Prostate gland (tissue), 2 donors: Measurements from ENCODE around the gene TOMM22. TPM values are rescaled to one million over a fixed set of nuclear protein-coding genes. Genes with fewer than 3 reads are reported as not detected.
"Not testable (repeated sequence)": the region's sequence is repeated elsewhere in the genome, so short reads cannot be mapped to it uniquely, and the experiment has no call there.

Experiments
- DNase-seq: peaks from one replicate; pipeline ENCODE4 v3.0.0-alpha.2; 2019; ENCODE audit warnings: low spot score
- H3K27ac ChIP-seq, 2 donors: fragments of 200-600 bp; sonication (generic); 2 replicates each; pipeline ENCODE4 v1.5.1; 2017 to 2019
- H3K27me3 ChIP-seq: fragments of 200-600 bp; sonication (generic); replicated peaks from 2 replicates; pipeline ENCODE4 v1.5.1; 2019; ENCODE audit not compliant: insufficient read depth
- H3K36me3 ChIP-seq, 2 donors: fragments of 200-600 bp; sonication (generic); 1 replicate in 1 of 2; 2 replicates in 1 of 2; pipeline versions ENCODE4 v1.5.1 to v1.8.1; 2017 to 2019
- H3K4me1 ChIP-seq: fragments of 200-600 bp; sonication (generic); replicated peaks from 2 replicates; pipeline ENCODE4 v1.5.1; 2019
- H3K4me3 ChIP-seq, 2 donors: fragments of 200-600 bp; sonication (generic); 2 replicates each; pipeline ENCODE4 v1.5.1; 2017 to 2019
- H3K9me3 ChIP-seq: fragments of 200-600 bp; sonication (generic); 2 replicates; pipeline ENCODE4 v1.5.1; 2017
- CTCF ChIP-seq, 4 experiments: fragments of 200-600 bp in 2 of 4; fragments of 450-650 bp in 2 of 4; sonication (generic) in 2 of 4; IDR thresholded peaks; 1 replicate in 3 of 4; 2 replicates in 1 of 4; pipeline ENCODE4 v1.5.1; 2016 to 2019; ENCODE audit warnings: antibody characterized with exemption in 4 of 4, mild to moderate bottlenecking in 2 of 4, moderate library complexity in 2 of 4
- POLR2A ChIP-seq: fragments of 450-650 bp; IDR thresholded peaks from one replicate; pipeline ENCODE4 v1.6.1; 2016; ENCODE audit warnings: antibody characterized with exemption, mild to moderate bottlenecking
- POLR2AphosphoS5 ChIP-seq: sonication (generic); formaldehyde crosslinking; IDR thresholded peaks from one replicate; pipeline ENCODE4 v1.6.1; 2017; ENCODE audit warnings: antibody characterized with exemption
- WGBS: methylation state at CpG from one replicate; pipeline ENCODE4 v1.1.5; 2018; 5-methylcytosine and 5-hydroxymethylcytosine counted together
- intact Hi-C: fragments of 100-400 bp; cut with DNase I; formaldehyde crosslinking; loops from one replicate; pipeline ENCODE4 v1.14.2; 2022
- total RNA-seq, 2 donors: library from RNA; depleted of rRNA; stranded (reverse); fragments of >200 nt; gene quantifications; one replicate each; pipeline ENCODE4 v1.1.0, GENCODE V29; 2016

The TOMM22 gene
- 10 to 100 TPM; 44.5 to 50.8 TPM for total RNA-seq

- peak; percentile 99 for TF ChIP-seq POLR2AphosphoS5
- TF ChIP-seq CTCF (IDR thresholded peaks at IDR 0.05): peak; percentile 26 to 82 (median 78)
- peak; percentile 54 for TF ChIP-seq POLR2A
- peak within 1 kb of the TSS; percentile 67 to 70 for H3K4me3 ChIP-seq
- H3K27me3 ChIP-seq: no peaks in the 10 kb centered on the region
- H3K36me3 ChIP-seq: no peaks in the 10 kb centered on the region
- intact Hi-C loops: loop anchor here (5.0 kb wide), 1 partner anchor 51 kb away; no protein-coding TSS in a partner anchor
- DNase-seq: peak; percentile 89
- under 1% methylated on average over 60 of the region's 60 CpGs for WGBS
- H3K27ac ChIP-seq: peak within 1 kb of the TSS; percentile 56 to 60
- peaks cover 5% of the 10 kb centered on the region for H3K4me1 ChIP-seq
- H3K9me3 ChIP-seq: no peaks in the 10 kb centered on the region
Measured at GRCh38 chr22:38681582-38682335, at the start of gene TOMM22. Gene TOMM22, plus strand, starts transcription at chr22:38681957. Its CDS starts 22 bp downstream, at chr22:38681979.

GRCh38 chr22:38632528-38632927, 49.2 kb upstream of the TOMM22 start:
- Histone ChIP-seq H3K27me3 (no peaks in the 10 kb centered on the region), H3K27ac (no peak overlapping the region), H3K4me3 (no peak overlapping the region), H3K9me3 (no peaks in the 10 kb centered on the region), H3K4me1 (no peaks in the 10 kb centered on the region), H3K36me3 (no peaks in the 10 kb centered on the region)
- DNase-seq: no peak
- no peak for TF ChIP-seq POLR2A
- no peak for TF ChIP-seq POLR2AphosphoS5
- no peak for TF ChIP-seq CTCF (IDR thresholded peaks at IDR 0.05)
- intact Hi-C loops: no loop called here
- WGBS: 83% methylated on average over 3 of the region's 3 CpGs

DNA sequence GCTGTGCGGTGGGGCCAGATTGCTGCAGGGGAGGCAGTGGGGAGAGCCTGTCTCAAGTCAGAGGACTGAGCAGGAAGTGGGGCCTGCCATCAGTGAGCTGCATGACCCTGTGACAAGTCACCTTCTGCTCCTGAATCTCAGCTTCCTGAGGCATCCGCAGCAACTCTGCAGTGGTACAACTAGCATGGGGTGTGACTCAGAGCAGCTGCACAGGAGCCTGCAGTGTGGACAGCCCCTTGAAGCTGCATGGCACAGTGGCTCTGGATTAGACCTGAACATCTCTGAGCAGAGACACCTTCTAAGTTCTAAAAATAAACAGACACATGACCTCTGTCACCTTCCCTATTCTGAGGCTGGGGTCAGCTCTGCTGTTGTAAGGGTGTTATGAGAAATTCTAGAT, 43.5 kb upstream of the TOMM22 start:
- Histone ChIP-seq H3K4me3 (no peak overlapping the region), H3K4me1 (no peaks in the 10 kb centered on the region), H3K27ac (no peak overlapping the region), H3K9me3 (no peaks in the 10 kb centered on the region), H3K27me3 (no peaks in the 10 kb centered on the region), H3K36me3 (no peaks in the 10 kb centered on the region)
- intact Hi-C loops: no loop called here
- DNase-seq: no peak
- 100% methylated on average over 2 of the region's 2 CpGs for WGBS
- TF ChIP-seq POLR2A (no peak), POLR2AphosphoS5 (no peak), CTCF (IDR thresholded peaks at IDR 0.05) (no peak)

DNA sequence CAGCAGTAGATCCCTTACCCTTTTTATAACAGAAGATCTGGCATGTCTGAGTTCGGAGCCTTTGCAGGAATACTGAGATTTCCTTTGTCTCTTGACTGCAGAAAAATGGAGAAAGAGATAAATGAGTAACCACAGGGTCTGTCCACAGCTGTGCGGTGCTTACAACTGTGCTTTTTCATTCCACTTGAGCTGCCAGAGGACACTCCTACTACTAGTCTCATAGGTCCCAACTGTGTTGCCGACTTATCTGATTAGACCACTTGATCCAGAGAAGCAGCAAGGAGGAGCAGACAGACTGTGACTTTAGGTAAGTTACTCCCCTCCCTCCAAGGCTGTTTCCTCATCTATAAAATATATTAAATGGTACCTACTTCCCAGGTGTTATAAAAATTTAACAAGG, 43.0 kb upstream of the TOMM22 start:
- intact Hi-C loops: no loop called here
- TF ChIP-seq CTCF (IDR thresholded peaks at IDR 0.05): no peak
- TF ChIP-seq POLR2AphosphoS5: no peak
- no peak for TF ChIP-seq POLR2A
- Histone ChIP-seq H3K27me3 (no peaks in the 10 kb centered on the region), H3K36me3 (no peaks in the 10 kb centered on the region), H3K27ac (no peak overlapping the region), H3K9me3 (no peaks in the 10 kb centered on the region), H3K4me1 (no peaks in the 10 kb centered on the region), H3K4me3 (no peak overlapping the region)
- WGBS: 89% methylated on average over 3 of the region's 3 CpGs
- no peak for DNase-seq

GRCh38 chr22:38641476-38642040, 40.2 kb upstream of the TOMM22 start:
- no peak overlapping the region for H3K27ac ChIP-seq
- no peaks in the 10 kb centered on the region for H3K36me3 ChIP-seq
- no peaks in the 10 kb centered on the region for H3K9me3 ChIP-seq
- 92% methylated on average over 13 of the region's 13 CpGs for WGBS
- no peaks in the 10 kb centered on the region for H3K4me1 ChIP-seq
- intact Hi-C loops: no loop called here
- no peak overlapping the region for H3K4me3 ChIP-seq
- DNase-seq: no peak
- H3K27me3 ChIP-seq: no peaks in the 10 kb centered on the region
- no peak for TF ChIP-seq CTCF (IDR thresholded peaks at IDR 0.05)
- no peak for TF ChIP-seq POLR2AphosphoS5
- no peak for TF ChIP-seq POLR2A

DNA sequence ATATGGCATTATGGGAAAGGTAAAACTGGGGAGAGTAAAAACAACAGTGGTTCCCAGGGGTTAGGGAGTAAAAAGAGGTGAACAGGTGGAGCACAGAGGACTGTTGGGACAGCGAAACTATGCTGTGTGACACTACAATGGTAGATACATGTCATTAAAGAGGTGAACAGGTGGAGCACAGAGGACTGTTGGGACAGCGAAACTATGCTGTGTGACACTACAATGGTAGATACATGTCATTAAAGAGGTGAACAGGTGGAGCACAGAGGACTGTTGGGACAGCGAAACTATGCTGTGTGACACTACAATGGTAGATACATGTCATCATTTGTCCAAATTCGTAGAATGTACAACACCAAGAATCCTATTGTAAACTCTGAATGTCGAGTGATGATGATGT, 37.5 kb upstream of the TOMM22 start:
- 95% methylated on average over 5 of the region's 5 CpGs for WGBS
- H3K9me3 ChIP-seq, intact Hi-C loops, H3K27ac ChIP-seq, H3K4me1 ChIP-seq, H3K27me3 ChIP-seq, DNase-seq, H3K4me3 ChIP-seq, H3K36me3 ChIP-seq: not testable (repeated sequence)
